ENCODE results near the gene ARHGAP11A. TPM values are rescaled to one million over a fixed set of nuclear protein-coding genes. Genes with fewer than 3 reads are reported as not detected.

The ARHGAP11A gene
- total and polyA plus RNA-seq, 9 of the 15 experiments (the other 6 are each of a cell fraction or from before 2014, with no cell fraction given): 17.5 to 92.5 (median 61.1) TPM

DNA sequence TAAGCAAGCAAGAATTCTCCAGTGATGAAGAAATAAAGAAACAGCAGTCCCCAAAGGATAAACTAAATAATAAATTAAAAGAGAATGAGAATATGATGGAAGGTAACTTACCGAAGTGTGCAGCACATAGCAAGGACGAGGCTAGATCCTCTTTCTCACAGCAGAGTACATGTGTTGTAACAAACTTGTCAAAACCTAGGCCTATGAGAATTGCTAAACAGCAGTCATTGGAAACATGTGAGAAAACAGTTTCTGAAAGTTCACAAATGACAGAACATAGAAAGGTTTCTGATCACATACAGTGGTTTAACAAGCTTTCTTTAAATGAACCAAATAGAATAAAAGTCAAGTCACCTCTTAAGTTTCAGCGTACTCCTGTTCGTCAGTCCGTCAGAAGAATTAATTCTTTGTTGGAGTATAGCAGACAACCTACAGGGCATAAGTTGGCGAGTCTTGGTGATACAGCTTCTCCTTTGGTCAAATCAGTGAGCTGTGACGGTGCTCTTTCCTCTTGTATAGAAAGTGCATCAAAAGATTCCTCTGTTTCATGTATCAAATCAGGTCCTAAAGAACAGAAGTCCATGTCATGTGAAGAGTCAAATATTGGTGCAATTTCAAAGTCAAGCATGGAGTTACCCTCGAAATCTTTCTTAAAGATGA is 21.7 kb downstream of the ARHGAP11A start:
- Histone ChIP-seq H3K4me3 (no peak overlapping the region), H3K9ac (ENCODE audit: insufficient read depth in 1 of 2, low read depth in 2 of 2, low read length in 2 of 2) (no peak overlapping the region), H3K4me1 (replicated peaks in 1 of 2; ENCODE audit: control insufficient read depth in 2 of 2, insufficient read depth in 2 of 2, low read length in 2 of 2) (peaks cover 5 to 9% of the 10 kb centered on the region in 2 experiments; a peak in 4 of 5 replicates), H4K20me1 (replicated peaks; ENCODE audit: control insufficient read depth, insufficient read depth, low read length) (peaks cover 12% of the 10 kb centered on the region), H3K36me3 (ENCODE audit: control insufficient read depth, insufficient read depth, low read length) (peaks cover 75% of the 10 kb centered on the region), H3K79me2 (ENCODE audit: control insufficient read depth, insufficient read depth, low read length) (peaks cover 3% of the 10 kb centered on the region; the same call in 2 of the 3 replicates), H3K9me1 (ENCODE audit: control insufficient read depth, insufficient read depth, low read length) (no peaks in the 10 kb centered on the region), H3K4me2 (ENCODE audit: insufficient read depth, low read length) (no peak overlapping the region), H3K27ac (ENCODE audit: extremely low read depth, low read depth, low read length) (no peak overlapping the region), H2AFZ (ENCODE audit: low read depth, low read length) (no peak overlapping the region), H3K27me3 (ENCODE audit: control insufficient read depth in 2 of 2, insufficient read depth in 2 of 2, low read length in 2 of 2) (no peaks in the 10 kb centered on the region), H3K9me3 (replicated peaks; ENCODE audit: control insufficient read depth, insufficient read depth, low read depth, low read length) (no peaks in the 10 kb centered on the region)
- no peak for DNase-seq (ENCODE audit: extremely low read depth in 1 of 4, low spot score in 3 of 4)
- ChIA-PET CTCF (ENCODE audit: low intra/inter-chr PET ratio) (no interaction called here), POLR2A (no interaction called here)
- WGBS (ENCODE audit: insufficient coverage, low coverage, missing lambda C conversion rate): 89% methylated on average over 8 of the region's 8 CpGs
- BruUV-seq (replicated peaks): TSS peak; percentile 19
- TF ChIP-seq ZNF324 (CRISPR knock-in tag; IDR thresholded peaks at IDR 0.05): no peak
- TF ChIP-seq SUPT5H (IDR thresholded peaks at IDR 0.05): peak; percentile 15; the same call in 1 of the 2 replicates
- intact Hi-C loops (cut with micrococcal nuclease): no loop called here
- no peak for ATAC-seq
- in situ Hi-C loops (cut with MboI): no loop called here
- FAIRE-seq: no peak

DNA sequence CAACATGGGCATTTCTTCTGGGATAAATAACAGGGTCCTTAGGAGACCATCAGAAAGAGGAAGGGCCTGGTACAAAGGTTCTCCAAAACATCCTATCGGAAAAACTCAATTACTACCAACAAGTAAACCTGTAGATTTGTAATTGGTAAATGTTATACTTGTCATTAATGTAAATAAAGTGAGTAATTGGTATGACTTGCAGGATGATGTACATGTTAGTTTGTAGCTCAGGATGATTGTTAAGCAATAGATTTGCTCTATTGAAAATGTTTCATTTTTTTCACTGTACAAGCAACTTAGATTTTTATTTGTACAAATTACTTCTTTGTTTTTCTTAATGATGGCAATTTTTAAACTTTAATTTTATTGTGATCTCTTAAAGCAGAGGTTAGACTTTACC is 22.4 kb downstream of the ARHGAP11A start:
- H2AFZ ChIP-seq (ENCODE audit: low read depth, low read length): no peak overlapping the region
- ATAC-seq (no peak), DNase-seq (ENCODE audit: extremely low read depth in 1 of 4, low spot score in 3 of 4) (no peak), FAIRE-seq (no peak)
- TF ChIP-seq POLR2A (conservative IDR thresholded peaks at IDR 0.05): 0 out of 2 replicates have a peak, but pooled peaks have one; percentile 34
- TF ChIP-seq, protein P1, sequence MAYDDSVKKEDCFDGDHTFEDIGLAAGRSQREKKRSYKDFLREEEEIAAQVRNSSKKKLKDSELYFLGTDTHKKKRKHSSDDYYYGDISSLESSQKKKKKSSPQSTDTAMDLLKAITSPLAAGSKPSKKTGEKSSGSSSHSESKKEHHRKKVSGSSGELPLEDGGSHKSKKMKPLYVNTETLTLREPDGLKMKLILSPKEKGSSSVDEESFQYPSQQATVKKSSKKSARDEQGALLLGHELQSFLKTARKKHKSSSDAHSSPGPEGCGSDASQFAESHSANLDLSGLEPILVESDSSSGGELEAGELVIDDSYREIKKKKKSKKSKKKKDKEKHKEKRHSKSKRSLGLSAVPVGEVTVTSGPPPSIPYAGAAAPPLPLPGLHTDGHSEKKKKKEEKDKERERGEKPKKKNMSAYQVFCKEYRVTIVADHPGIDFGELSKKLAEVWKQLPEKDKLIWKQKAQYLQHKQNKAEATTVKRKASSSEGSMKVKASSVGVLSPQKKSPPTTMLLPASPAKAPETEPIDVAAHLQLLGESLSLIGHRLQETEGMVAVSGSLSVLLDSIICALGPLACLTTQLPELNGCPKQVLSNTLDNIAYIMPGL (CRISPR knock-in tag; IDR thresholded peaks at IDR 0.05): no peak
- TF ChIP-seq CEBPB (tag; IDR thresholded peaks at IDR 0.05): 0 out of 2 replicates have a peak, but pooled peaks have one; percentile 16
- 92% methylated on average over 1 of the region's 1 CpG for WGBS (ENCODE audit: insufficient coverage, low coverage, missing lambda C conversion rate)
- H3K9me1 ChIP-seq (ENCODE audit: control insufficient read depth, insufficient read depth, low read length): no peaks in the 10 kb centered on the region
- H3K9me3 ChIP-seq (replicated peaks; ENCODE audit: control insufficient read depth, insufficient read depth, low read depth, low read length): no peaks in the 10 kb centered on the region
- H3K27me3 ChIP-seq (ENCODE audit: control insufficient read depth in 2 of 2, insufficient read depth in 2 of 2, low read length in 2 of 2): no peaks in the 10 kb centered on the region
- peaks cover 5 to 9% of the 10 kb centered on the region in 2 experiments; a peak in 4 of 5 replicates for H3K4me1 ChIP-seq (replicated peaks in 1 of 2; ENCODE audit: control insufficient read depth in 2 of 2, insufficient read depth in 2 of 2, low read length in 2 of 2)
- H3K79me2 ChIP-seq (ENCODE audit: control insufficient read depth, insufficient read depth, low read length): peaks cover 3% of the 10 kb centered on the region; the same call in 2 of the 3 replicates
- H3K4me3 ChIP-seq: no peak overlapping the region
- CTCF ChIA-PET (ENCODE audit: low intra/inter-chr PET ratio): no interaction called here
- peaks cover 12% of the 10 kb centered on the region for H4K20me1 ChIP-seq (replicated peaks; ENCODE audit: control insufficient read depth, insufficient read depth, low read length)
- H3K27ac ChIP-seq (ENCODE audit: extremely low read depth, low read depth, low read length): no peak overlapping the region
- BruUV-seq (replicated peaks): no TSS peak
- POLR2A ChIA-PET: no interaction called here
- in situ Hi-C loops (cut with MboI): no loop called here
- intact Hi-C loops (cut with micrococcal nuclease): no loop called here
- H3K4me2 ChIP-seq (ENCODE audit: insufficient read depth, low read length): no peak overlapping the region
- H3K36me3 ChIP-seq (ENCODE audit: control insufficient read depth, insufficient read depth, low read length): peaks cover 73% of the 10 kb centered on the region
- no peak overlapping the region for H3K9ac ChIP-seq (ENCODE audit: insufficient read depth in 1 of 2, low read depth in 2 of 2, low read length in 2 of 2)
